Activated CD4-positive, CD25-positive, alpha-beta regulatory T cell treated with anti-CD3 and anti-CD28 coated beads, Interleukin-2, amount 50 U/mL, for 72 hours (primary cell): ENCODE measurements around the gene NHSL2.
A peak's percentile ranks its signal among the peaks of the same experiment; 100 is the strongest.

Experiments used
- DNase-seq: peaks from one replicate; pipeline ENCODE4 v3.0.0; 2021

NHSL2 gene

GRCh38 chrX:71992711-71993110, 82.1 kb downstream of the NHSL2 start:
- DNase-seq, result no peak

- DNase-seq, result no peak
These were observed 82.7 kb downstream of the NHSL2 start for GRCh38 chrX:71993371-71993770.

- no peak for DNase-seq
These were observed 84.0 kb downstream of the NHSL2 start for GRCh38 chrX:71994601-71995000.

GRCh38 chrX:71995122-71995521, 84.5 kb downstream of the NHSL2 start:
- DNase-seq, result no peak

- DNase-seq, result no peak
These were observed 85.5 kb downstream of the NHSL2 start for GRCh38 chrX:71996136-71996535.

GRCh38 chrX:71996826-71997225, 86.2 kb downstream of the NHSL2 start:
- DNase-seq, result no peak

GRCh38 chrX:71997320-71997719, 86.7 kb downstream of the NHSL2 start:
- DNase-seq, result no peak

- DNase-seq, result no peak
These were observed 88.3 kb downstream of the NHSL2 start for GRCh38 chrX:71998836-71999509.

- DNase-seq, result no peak
These were observed 88.9 kb downstream of the NHSL2 start for GRCh38 chrX:71999535-71999934.

- DNase-seq, result no peak
These were observed 90.8 kb downstream of the NHSL2 start for GRCh38 chrX:72001471-72001870.

- no peak for DNase-seq
These were observed 91.3 kb downstream of the NHSL2 start for GRCh38 chrX:72001906-72002305.

- no peak for DNase-seq
These were observed 92.2 kb downstream of the NHSL2 start for GRCh38 chrX:72002875-72003274.

GRCh38 chrX:72003811-72004750, 93.4 kb downstream of the NHSL2 start:
- DNase-seq, result no peak

- DNase-seq, result no peak
These were observed 94.4 kb downstream of the NHSL2 start for GRCh38 chrX:72005046-72005445.

GRCh38 chrX:72006461-72006860, 95.8 kb downstream of the NHSL2 start:
- no peak for DNase-seq

- no peak for DNase-seq
These were observed 99.1 kb downstream of the NHSL2 start for GRCh38 chrX:72009731-72010130.

- DNase-seq, result no peak
These were observed 101.1 kb downstream of the NHSL2 start for GRCh38 chrX:72011734-72012133.

- DNase-seq, result no peak
These were observed 104.7 kb downstream of the NHSL2 start for GRCh38 chrX:72015383-72015782.

GRCh38 chrX:72016881-72017783, 106.5 kb downstream of the NHSL2 start:
- no peak for DNase-seq

GRCh38 chrX:72018277-72019112, 107.8 kb downstream of the NHSL2 start:
- DNase-seq, result peak; percentile 77

- DNase-seq, result no peak
These were observed 108.8 kb downstream of the NHSL2 start for GRCh38 chrX:72019487-72019886.

GRCh38 chrX:72020204-72020603, 109.6 kb downstream of the NHSL2 start:
- DNase-seq, result no peak
